Omental fat pad (tissue), 4 donors: ENCODE measurements around the gene NTF4. TPM values are rescaled to one million over a fixed set of nuclear protein-coding genes. Genes with fewer than 3 reads are reported as not detected.

Experiments
- ATAC-seq: fragments of 150-250 bp; one replicate; pipeline ENCODE4 v1.9.1; 2016; ENCODE audit warnings: mild to moderate bottlenecking, moderate library complexity; ENCODE audit not compliant: low FRiP score
- DNase-seq: peaks from one replicate; pipeline ENCODE4 v3.0.0-alpha.2; 2019; ENCODE audit warnings: low spot score
- CTCF ChIP-seq, 3 donors: fragments of 450-650 bp; IDR thresholded peaks; one replicate each; pipeline ENCODE4 v1.5.1; 2016 to 2017; ENCODE audit warnings: antibody characterized with exemption in 3 of 3, mild to moderate bottlenecking in 3 of 3, moderate library complexity in 2 of 3
- small RNA-seq: library from RNA; depleted of rRNA; stranded (forward); fragments of <200 nt; gene quantifications from one replicate; pipeline ENCODE3, GENCODE V24; 2016
- total RNA-seq, 4 donors: library from RNA; depleted of rRNA; stranded (reverse); fragments of >200 nt; gene quantifications; one replicate each; pipeline ENCODE4 v1.1.0, GENCODE V29; 2016

The NTF4 gene
- total RNA-seq, 4 donors from 2014 or later, result 0.84 TPM; not detected in 3

- peak; percentile 31 for ATAC-seq
Observed at GRCh38 chr19:49017666-49018351, 46.8 kb downstream of the NTF4 start.

GRCh38 chr19:49017041-49017665 lies 47.5 kb downstream of the NTF4 start, which contains the start of gene LHB:
TSS of gene LHB (minus strand) at chr19:49017091. CDS start at chr19:49017081, 10 bp downstream.
- no peak for DNase-seq
- no peak for TF ChIP-seq CTCF (IDR thresholded peaks at IDR 0.05)
- no peak for ATAC-seq

More at GRCh38 chr19:49017666-49018351, 46.8 kb downstream of the NTF4 start:
- DNase-seq, result no peak
- TF ChIP-seq CTCF (IDR thresholded peaks at IDR 0.05), result no peak

DNA sequence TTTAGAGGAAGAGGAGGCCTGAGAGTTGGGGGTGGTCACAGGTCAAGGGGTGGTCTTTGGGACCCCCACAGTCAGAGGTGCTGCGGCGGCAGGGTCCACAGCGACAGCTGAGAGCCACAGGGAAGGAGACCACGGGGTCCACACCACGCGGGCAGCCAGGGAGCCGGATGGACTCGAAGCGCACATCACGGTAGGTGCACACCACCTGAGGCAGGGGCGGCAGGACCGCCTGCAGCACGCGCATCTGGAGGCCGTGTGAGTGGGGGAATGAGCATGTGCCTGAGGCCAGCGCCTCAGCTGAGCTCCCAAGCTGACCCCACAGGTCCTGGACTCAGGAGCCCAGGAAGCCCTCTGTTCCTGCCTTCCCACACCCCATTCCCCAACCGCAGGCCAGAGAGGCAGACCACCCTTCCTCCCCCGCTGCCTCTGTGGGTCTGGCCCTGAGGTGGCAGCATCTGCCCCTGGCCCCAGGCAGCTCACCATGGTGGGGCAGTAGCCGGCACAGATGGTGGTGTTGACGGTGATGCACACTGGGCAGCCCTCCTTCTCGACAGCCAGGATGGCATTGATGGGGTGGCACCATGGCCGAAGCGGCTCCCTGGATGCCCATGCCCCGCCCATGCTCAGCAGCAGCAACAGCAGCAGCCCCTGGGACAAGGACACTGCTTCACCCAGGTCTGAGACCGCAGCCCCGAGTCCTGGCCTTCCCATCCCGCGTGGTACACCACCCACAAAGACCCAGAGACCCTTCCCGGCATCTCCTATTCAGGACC lies 48.4 kb downstream of the NTF4 start:
- ATAC-seq (no peak), DNase-seq (no peak)
- no peak for TF ChIP-seq CTCF (IDR thresholded peaks at IDR 0.05)

DNA sequence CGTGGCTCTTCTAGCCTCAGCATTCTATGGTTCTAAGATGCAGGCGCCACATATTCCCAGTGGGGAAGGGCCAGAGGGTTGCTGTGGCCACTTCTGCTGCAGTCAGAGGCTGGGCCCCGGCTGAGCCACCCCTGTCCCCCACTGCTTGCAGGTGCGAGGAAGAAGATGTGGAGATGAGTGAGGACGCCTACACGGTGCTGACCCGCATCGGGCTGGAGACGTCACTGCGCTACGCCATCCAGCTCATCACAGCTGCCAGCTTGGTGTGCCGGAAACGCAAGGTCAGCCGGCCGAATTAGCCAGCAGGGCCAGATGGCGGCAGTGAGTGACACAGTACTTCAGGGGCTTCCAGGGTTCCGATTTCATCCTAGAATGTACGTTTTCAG lies 49.8 kb downstream of the NTF4 start:
- TF ChIP-seq CTCF (IDR thresholded peaks at IDR 0.05), result no peak
- ATAC-seq, result no peak
- DNase-seq, result no peak

DNA sequence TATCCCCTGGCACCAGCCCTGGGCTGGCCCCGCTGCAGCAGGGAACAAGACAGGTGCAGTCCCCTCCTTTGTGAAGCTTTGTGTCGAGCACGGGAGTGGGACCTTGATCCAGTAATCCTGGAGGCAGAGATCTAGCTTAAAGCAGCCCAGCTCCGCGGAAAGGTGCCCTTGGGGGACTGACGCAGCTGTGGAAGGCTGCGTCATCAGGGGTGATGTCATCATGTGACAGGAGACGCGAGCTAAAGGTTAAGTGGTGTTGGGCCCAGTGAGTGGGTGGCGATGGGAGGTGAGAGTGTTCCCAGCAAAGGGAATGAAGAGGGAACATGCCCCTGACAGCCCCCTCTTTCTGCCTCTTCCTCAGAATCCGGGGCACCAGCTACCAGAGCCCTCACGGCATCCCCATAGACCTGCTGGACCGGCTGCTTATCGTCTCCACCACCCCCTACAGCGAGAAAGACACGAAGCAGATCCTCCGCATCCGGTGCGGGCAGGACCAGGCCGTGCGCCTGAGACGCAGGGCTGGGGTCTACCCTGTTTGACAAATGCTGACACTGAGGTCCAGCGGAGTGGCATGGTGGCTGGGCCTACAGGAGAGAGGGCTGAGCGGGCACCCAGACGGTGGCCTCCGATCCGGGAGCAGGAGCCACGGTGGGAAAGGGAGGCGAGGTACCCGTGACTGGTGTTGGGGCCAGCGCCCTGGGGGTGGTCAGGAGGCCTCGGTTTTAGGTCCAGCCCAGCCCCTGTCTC lies 50.3 kb downstream of the NTF4 start:
- DNase-seq, result no peak
- no peak for ATAC-seq
- no peak for TF ChIP-seq CTCF (IDR thresholded peaks at IDR 0.05)

DNA sequence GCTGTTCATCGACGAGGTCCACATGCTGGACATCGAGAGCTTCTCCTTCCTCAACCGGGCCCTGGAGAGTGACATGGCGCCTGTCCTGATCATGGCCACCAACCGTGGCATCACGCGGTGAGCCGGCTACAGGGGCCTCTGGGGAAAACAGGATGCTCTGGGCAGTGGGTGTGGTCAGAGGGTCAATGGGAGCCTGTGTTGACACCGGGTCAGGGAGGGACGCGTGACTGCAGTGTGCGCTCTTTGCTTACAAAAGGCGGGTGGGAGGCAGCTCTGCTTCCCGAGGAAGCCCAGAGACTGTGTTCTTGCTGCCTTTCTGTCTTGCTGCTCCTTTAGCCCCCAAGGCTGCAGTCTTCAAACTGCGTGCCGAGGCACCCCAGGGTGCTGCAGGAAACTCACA lies 53.4 kb downstream of the NTF4 start:
- DNase-seq, result no peak
- no peak for ATAC-seq
- TF ChIP-seq CTCF (IDR thresholded peaks at IDR 0.05), result no peak

Small RNAs within 50 kb of the gene (small RNA-seq; reads per million reads assigned to genes)
- gene RN7SL708P, result not detected

Other genes starting within 250 kb of the NTF4 start
- 10 to 100 TPM; 11.0 to 19.3 (median 13.0) TPM for gene HSD17B14, start 228.3 kb downstream of the NTF4 start, total RNA-seq
- gene PLEKHA4, start 196.2 kb downstream of the NTF4 start, total RNA-seq, result 10 to 100 TPM in 3 of 4 donors, 1 to 10 TPM in 1; 7.3 to 18.7 (median 14.9) TPM
- gene PPP1R15A, start 192.4 kb downstream of the NTF4 start, total RNA-seq, result 100 to 1,000 TPM; 105 to 282 (median 176) TPM
- gene TULP2, start 166.1 kb downstream of the NTF4 start, total RNA-seq, result not detected
- gene NUCB1, start 164.5 kb downstream of the NTF4 start, total RNA-seq, result 100 to 1,000 TPM; 197 to 280 (median 253) TPM
- gene DHDH, start 131.1 kb downstream of the NTF4 start, total RNA-seq, result not detected
- 10 to 100 TPM; 26.4 to 64.2 (median 37.3) TPM for gene BAX, start 109.9 kb downstream of the NTF4 start, total RNA-seq
- 1,000 to 10,000 TPM; 6,104 to 9,580 (median 8,850) TPM for gene FTL, start 99.5 kb downstream of the NTF4 start, total RNA-seq
- 10 to 100 TPM; 34.3 to 41.0 (median 38.8) TPM for gene GYS1, start 71.5 kb downstream of the NTF4 start, total RNA-seq
- gene RUVBL2, start 70.9 kb downstream of the NTF4 start, total RNA-seq, result 10 to 100 TPM; 66.3 to 83.9 (median 72.4) TPM
- not detected for gene LHB, start 47.7 kb downstream of the NTF4 start, total RNA-seq
- gene CGB3, start 40.5 kb downstream of the NTF4 start, total RNA-seq, result not detected
- not detected for gene CGB2, start 32.9 kb downstream of the NTF4 start, total RNA-seq
- gene CGB1, start 27.9 kb downstream of the NTF4 start, total RNA-seq, result not detected
- gene CGB5, start 21.0 kb downstream of the NTF4 start, total RNA-seq, result not detected
- gene CGB8, start 15.7 kb downstream of the NTF4 start, total RNA-seq, result not detected
- gene CGB7, start 7.1 kb downstream of the NTF4 start, total RNA-seq, result not detected
- gene KCNA7, start 7.9 kb upstream of the NTF4 start, total RNA-seq, result not detected
- 100 to 1,000 TPM; 132 to 314 (median 207) TPM for gene SNRNP70, start 20.6 kb upstream of the NTF4 start, total RNA-seq
- 1 to 10 TPM in 3 of 4 donors, not detected in 1; 3.7 to 9.0 (median 3.9) TPM for gene LIN7B, start 49.6 kb upstream of the NTF4 start, total RNA-seq
- 1 to 10 TPM; 1.6 to 3.5 (median 2.9) TPM for gene C19orf73, start 54.3 kb upstream of the NTF4 start, total RNA-seq
- 10 to 100 TPM in 1 of 4 donors, 1 to 10 TPM in 3; 1.6 to 11.2 (median 4.1) TPM for gene PPFIA3, start 54.7 kb upstream of the NTF4 start, total RNA-seq
- 10 to 100 TPM in 1 of 4 donors, 1 to 10 TPM in 1, under 1 TPM in 2; 0.74 to 13.1 (median 1.7) TPM for gene HRC, start 90.6 kb upstream of the NTF4 start, total RNA-seq
- gene TRPM4, start 93.0 kb upstream of the NTF4 start, total RNA-seq, result 10 to 100 TPM in 2 of 4 donors, 1 to 10 TPM in 2; 7.2 to 26.0 (median 10.6) TPM